GM21723 (cell line): Measurements from ENCODE around the gene CFAP45.

Source experiments
- ATAC-seq: cut with Tn5 transposase; IDR thresholded peaks from one replicate; pipeline ENCODE4 v1.9.1; 2021; ENCODE audit warnings: mild to moderate bottlenecking, moderate library complexity; ENCODE audit not compliant: unreplicated experiment

The CFAP45 gene

DNA sequence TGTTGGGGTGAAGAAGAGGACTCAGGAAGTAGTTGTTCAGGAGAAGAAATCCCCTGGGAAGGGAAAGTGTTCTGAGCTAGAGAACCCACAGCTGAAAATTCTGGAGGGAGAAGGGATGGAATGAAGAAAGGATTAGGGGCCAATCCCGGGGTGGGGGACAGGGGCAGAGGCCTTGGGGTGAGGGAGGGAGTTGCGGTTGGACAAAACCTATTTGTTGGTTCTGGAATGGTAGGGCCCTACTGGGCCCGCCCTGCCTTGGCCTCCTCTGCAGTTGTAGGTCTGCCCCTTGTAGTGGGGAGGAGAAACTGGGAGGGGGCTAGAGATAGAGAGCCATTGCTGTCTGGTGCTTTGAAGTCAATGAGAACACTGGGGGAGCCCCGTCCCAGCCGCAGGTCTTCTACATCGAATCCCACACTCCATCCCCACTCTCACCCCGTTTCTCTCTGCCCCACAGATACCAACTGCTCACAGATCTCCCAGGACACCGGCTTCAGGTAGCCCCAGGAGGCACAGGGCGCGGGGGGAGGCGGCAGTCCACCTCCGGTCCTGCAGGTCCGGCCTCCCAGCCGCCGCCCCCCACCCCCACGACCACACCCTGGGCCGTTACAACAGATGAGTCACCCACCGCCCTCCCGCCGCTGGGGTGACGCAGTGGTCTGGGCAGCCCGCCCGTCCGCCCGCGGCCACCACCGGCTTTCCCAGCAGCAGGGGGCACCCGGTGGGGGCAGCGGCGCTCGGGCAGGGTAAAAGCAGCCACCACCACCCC, 24.2 kb upstream of the CFAP45 start:
- ATAC-seq: no peak

DNA sequence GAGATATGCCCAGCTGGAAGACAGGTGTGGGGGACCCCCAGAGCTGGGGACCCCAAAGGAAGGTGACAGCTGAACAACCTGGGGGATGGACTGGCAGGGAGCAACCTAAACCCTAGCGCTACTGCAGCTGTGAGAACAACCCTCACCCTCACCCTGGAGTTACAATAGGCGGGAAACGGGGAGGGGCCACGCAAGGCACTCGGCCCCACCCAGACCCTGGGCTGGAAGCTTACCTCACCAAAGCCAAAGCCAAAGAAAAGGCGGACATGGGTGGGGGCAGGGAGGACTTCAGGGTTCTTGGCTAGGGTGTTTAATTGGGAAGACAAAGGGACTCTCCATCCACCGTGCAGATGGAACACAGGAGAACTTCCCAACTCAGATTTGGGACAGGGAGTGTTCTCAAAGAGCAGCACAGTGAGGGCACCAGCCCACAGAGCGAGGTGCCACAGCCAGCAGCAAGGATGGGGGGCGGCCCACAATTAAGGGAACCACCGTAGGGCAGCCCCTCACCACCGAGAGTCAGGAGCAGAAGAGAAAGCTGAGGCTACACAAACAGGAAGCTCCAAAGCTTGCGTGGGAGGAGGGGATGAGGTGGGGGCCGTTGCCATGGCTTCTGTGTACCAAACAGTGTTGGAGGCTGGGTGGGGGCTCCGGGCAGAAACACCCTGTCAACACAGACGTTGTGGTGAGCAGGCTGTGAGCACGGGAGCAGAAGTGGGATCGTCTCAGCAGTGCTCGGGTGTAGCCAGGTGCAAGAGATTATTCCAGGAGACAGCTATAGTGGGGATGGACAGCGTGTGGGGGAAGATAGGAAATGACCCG, 23.4 kb upstream of the CFAP45 start:
- peak; percentile 41 for ATAC-seq

DNA sequence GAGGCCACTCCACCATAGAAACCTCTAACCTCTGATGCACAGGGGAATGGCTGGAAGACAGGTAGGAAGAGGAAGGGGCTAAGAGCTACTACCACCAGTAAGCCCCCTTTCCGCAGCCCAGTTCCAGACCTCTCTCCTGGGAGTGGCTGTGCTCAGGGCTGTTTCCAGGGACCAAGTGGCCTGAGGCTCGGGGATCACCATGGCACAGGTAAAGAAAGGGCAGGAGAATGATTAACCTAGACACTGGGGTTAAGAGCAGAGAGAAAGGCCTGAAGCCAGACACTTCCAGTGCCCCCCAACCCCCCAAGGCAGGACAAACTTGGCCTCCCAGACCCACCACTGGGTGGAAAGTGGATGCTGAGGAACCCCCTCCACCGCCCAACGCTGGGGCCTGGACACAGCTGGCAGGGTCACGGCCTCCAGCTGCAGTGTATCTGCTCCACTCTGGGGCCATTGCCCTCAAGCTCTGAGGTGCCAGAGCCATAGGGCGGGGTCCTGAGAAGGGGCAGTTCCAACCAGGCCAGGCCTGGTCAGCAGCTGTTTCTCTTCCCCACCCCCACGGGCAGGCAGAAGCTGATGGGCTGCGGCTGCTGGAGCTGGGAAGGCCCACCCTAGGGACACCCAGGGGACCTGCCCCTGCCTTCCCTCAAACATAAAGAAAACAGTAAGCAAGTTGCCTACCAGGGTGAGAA, 22.7 kb upstream of the CFAP45 start:
- no peak for ATAC-seq

DNA sequence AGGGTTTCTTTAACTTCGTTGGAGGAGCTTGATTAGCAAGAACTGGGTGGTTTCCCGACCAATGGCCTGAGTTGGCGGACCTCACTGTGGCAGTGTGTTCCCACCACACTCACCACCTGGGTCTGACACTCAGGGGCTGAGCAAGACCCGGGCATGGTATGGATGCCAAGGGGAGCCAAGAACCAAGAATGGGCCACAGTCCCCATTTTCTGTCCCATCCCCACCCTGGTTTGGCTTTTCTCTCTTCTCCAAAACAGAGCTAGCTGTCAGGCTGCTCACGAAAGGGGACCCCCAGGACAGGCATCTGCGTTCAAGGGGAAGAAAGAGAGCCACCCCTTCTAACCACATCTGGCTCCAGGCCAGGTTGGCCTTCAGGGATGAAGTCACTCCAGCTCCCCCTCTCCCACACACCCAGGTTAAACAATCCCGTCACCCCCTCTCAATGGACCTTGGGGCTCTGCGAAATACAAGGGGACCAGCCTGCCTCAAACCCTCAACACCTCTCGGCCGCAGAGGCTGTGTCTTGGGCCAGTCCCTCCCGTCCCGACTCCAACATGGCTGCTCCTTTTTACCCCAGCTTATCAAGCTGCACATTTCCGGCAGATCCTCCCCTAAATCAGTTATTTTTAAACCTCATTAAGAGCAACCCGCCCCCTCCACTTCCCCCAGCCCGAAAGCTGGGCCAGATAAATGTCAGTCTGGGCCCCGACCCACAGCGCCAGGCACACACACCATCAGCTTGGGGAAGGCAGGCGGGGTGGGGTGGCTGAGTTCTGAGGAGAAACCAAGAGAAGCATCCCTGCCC, 21.9 kb upstream of the CFAP45 start:
- no peak for ATAC-seq

DNA sequence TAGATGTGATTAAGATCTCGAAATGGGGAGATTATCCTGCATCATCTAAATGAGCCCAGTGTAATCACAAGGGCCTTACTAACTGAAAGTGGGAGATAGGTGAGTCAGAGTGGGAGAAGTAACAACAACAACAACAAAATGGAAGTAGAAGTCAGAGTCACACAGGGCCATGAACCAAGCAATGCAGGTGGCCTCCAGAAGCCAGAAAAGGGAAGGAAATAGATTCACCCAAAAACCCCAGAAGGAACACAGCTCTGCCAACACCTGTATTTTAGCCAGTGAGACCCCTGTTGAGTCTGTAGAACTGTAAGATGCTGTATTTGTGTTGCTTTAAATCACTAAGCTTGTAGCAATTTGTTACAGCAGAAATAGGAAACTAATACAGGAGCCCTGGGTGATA, 21.3 kb upstream of the CFAP45 start:
- peak; percentile 23 for ATAC-seq

DNA sequence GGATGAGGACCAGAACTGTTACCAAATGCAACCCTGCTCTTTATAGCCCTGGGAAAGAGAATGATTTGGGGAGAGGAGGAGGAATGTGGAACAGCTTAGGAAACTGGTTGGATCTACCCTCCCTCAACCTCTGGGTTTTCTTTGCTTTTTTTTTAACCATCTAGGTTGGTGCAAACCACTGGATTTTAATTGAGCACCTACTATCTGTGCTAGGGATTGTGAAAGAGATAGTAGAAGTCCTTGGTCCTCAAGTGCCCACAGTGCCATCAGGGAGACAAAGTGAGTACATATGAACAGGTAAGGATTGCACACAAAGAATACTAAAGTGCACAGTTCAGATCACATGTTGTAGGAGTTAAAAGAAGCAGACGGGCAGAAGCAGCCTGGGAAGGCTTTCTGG, 20.7 kb upstream of the CFAP45 start:
- ATAC-seq: no peak

DNA sequence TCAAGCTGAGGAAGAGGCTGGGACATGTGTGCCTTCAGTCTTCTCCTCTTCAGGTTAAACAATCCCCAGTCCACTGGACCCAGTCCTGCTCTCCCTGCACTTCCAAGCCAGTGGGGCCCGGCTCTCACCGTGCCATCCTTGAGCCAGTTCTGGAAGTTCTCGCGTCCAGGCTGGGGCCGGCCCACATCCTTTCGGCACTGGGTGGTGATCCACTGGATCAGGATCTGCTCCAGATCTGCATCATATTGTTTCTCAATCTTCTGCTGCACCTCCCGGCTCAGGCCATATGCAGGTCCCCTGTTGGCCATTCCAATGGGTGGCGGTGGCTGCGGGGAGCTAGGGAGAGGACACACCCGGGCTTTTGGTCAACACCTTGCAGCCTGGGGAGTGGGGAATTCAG, 20.2 kb upstream of the CFAP45 start:
- ATAC-seq: no peak

DNA sequence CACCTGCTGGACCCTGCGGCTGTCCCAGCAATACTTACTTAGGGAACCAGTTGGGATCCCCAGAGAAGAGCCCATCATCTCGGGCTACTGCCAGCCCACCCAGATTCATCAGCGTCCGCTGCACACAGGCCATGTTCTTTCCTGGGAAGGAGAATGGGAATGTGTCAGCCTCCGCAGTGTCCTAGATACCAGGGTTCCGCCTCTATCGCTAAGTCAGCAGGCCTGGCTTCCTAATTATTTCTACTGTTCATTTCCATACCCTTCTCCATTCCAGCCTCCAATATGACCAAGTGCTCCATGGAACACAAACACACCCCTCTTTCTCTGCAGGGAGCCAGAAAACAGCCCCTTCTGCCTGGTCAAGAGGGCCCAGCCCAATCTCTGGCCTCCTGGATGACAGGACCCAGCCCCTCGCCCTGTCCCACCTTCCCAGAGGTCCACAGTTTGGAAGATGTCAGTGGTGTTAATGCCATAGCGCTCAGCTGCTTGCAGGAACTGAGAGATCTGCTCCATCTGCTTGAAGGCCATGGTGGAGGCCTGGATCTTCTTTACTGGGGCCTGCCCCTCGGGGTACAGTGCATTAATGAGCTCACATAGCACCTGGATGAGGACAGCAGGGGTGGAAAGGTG, 19.4 kb upstream of the CFAP45 start:
- no peak for ATAC-seq

DNA sequence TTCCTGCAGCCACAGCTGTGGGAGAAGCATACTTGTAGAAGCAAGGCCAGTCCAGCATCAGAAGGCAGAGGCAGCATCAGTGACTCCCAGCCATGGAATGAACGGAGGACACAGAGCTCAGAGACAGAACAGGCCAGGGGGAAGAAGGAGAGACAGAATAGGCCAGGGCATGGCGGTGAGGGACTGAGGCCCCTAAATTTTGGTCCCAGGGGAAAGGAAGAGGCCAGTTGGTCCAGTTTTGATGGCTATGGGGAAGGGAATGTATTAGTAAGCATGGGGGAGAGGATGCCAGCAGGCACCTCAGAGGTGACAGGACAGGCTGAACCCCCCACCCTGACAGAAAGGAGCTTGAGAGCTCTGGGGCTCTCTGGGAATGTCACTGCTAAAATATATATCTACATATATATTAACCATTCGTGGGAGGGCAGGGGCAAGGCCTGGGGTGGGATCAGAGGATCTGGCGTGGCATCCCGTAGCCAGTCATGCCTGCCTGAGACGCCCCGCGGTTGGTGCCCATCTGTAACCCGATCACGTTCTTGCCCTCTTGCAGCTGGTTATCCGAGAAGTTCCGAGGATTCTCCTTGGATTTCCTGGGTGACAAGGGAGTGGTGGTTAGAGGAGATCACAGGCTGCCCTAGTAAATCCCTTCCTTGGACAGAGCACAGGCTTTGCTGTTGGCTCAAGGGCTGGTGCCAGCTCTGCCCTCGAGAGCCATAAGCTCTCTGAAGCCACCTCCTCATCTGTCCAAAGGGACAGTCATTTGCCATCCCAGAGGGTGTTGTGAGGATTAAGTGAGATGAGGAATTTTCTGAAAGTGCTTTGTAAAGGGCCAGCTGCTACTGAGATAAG, 18.6 kb upstream of the CFAP45 start:
- ATAC-seq: no peak

DNA sequence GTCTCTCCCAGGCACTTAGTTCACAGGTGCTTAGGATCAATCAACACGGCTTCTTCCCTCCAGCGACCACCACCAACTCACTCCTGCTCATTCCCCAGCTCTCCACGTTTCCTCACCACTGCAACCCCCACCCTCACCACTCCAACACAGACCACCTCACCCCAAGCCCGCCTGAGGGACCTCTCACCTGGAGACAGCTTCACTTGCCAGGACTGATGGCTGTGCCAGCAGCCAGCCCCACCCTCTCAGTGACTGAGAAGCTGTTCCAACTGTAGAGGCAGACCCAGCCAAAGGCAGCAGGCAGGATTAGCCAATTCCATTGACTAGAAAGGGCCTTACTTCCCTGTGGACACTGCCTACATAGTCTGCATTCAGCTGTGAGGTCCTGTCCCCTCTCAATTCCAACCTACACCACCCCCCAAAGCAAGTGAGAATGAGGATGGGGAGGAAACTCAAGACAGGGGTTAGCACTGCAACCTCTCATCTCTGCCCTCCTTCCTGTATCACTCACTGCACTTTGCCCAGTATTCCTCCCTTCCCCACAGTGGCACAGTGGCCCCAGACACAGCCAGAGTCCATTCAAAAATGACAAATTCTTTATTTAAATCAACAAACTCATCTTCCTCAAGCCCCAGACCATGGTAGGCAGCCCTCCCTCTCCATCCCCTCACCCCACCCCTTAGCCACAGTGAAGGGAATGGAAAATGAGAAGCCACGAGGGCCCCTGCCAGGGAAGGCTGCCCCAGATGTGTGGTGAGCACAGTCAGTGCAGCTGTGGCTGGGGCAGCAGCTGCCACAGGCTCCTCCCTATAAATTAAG, 17.8 kb upstream of the CFAP45 start:
- ATAC-seq: no peak

DNA sequence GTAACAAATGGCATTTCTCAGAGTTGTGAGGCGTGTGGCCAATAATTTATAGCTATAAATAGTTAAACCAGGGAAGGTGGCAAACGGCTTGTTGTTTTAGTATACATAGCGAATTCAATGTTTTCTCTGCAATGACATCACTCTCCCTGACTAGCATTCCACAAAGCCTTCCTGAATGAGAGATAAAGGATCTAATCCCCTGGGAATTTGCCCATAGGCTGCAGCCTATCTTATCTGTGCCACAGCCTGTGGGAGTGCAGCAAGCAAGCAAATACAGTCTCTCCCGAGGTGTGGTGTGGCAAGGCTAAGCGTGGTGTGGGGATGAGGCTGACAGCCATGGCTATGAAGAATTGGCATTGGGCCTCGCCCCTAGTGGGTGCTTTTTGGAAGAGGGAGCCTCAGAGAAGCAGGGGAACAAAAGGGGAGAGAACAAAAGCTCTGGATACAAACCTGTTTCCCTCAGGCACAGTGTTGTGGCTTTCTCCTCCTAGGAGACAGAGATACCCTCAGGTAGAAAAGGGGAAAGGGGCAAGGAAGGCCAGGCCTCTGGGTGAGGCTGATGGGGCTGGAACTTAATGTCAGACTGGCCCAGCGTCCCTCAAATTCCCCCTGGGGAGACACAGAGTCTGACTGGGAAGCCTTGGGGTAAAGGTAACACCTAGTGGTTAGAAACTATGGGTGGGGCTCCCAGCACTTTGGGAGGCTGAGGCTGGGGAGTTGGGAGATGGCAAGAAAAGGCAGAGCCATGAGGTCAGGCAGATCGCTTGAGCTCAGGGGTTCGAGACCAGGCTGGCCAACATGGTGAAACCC, 16.5 kb upstream of the CFAP45 start:
- ATAC-seq: no peak

DNA sequence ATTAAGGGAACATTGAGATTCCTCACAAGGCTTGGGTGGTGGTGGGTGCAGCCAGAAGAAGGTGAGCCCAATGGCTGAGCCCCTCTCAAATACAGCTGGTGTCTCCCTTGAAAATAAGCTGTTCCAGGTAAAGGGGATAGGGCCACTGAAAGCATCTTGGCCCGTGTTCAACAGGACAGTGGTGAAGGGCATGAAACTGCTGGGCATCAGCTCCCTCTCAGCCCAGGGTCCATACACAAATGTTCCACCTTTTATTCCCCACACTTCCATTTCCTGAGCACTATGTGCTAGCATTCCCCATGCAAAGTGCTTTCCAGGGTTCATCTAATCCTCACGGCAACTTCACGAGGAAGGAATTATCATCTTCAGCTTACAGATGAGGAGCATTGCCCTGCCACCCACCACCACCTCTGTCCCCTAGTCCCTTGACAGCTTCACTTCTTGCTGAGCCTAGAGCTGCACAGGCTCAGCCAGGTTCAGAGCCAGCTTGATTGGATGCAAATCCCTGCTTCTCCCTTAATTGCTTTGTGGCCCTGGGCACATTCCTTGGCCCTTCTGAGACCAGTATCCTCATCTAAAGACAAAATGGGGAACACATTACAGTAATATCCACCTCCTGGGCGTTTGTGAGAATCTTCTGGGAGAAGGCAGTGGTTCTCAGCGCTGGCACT, 15.7 kb upstream of the CFAP45 start:
- no peak for ATAC-seq

DNA sequence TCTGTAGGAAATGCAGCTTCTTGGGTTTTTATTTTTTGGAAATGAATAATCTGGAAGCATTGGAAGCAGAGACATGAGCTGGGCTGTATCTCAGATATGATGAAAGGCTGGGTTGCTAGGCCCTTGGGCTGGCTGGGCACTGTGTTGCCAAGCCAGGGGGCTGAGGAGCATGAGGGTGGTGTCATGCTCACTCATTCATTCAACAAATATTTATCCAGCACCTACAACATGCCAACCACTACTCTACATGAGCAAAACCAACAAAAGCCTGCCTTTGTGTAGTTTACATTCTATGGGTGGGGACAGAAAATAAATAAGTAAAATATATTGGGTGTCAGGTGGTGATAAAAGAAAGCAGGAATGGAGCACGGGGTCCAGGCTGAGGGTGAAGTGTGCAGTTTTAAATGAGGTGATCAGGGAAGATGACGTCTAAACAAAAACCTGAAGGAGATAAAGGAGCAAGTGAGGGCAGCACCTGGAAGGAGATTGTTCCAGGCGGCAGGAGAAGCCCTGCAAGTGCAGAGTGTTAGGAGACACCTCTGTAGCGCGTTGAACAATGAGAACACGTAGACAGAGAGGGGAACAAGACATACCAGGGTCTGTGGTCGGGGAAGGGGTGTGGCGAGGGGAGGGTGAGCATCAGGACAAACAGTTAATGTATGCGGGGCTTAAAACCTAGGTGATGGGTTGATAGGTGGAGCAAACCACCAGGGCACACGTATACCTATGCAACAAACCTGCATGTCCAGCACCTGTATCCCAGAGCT, 14.5 kb upstream of the CFAP45 start:
- ATAC-seq: no peak

DNA sequence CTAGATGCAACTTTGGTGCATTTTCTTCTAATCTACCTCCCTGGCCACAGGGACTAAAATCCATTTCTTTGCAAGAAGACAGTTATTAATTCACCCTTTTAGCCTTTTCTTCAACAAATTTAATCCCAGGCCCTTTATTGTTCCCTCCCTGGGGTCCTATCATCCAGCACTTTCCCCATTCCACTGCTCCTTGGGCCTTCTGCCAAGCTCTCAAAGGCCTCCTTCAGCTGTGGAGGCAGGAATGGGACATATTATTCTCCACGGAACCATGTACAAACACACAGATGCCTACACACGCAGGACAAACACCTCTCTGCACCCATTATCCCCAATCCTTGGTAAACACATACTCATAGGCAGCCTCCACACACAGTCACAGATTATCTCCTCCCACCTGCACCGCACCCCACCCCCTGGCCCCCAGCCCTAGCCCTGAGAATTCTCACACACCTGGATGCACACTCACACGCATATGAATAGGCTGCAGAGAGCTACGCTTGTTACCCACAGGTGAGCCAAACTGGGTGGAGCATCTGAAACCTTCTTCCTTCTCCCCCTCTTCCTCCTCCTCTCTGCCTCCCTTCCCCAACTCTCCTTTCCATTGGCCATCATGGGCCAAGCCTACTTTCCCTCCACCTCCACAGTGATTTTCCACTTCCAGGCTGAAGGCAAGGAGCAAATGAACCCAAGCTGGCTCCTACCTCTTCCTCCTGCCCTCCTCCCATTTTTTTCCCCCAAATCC, 13.7 kb upstream of the CFAP45 start:
- ATAC-seq: no peak

DNA sequence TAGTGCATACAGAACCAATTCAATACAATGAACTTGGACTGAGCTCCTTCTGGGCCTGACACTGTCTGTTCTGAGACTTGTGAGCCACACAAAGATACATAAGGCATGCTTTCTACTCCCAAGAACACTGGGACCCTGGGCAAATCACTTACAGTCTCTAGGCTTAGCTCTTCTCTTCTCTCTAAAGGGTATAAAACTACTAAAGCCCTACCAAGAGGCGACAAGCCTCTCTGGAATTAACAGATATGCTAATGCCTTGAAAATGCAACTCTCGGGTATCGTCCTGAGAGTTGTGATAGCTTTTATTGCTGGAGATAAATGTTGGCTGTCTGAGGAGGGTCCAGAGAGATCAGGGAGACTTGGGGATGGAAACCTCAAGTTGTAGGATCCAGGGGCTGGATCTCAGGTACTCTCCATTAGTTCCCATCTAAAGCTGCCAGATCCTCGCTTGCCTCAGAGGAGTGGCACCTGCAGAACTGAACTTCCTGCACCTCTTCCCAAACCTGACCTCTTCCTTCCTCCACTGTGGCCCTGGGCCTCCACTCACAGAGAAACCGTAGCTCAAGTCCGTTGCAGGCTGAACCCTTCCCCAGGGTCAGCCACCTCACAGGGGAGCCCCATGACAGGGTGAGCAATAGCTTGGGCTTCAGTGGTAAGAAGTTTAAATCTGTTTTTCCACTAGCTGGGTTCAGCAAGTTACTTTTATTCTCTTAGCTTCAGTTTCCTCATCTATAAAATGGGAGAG, 11.5 kb upstream of the CFAP45 start:
- ATAC-seq: no peak
